Mammary microvascular endothelial cell (primary cell): ENCODE measurements around the gene HOPX. TPM values are rescaled to one million over a fixed set of nuclear protein-coding genes. Genes with fewer than 3 reads are reported as not detected.

Experiments used
- total RNA-seq: library from RNA; depleted of rRNA; stranded (reverse); fragments of >200 nt; gene quantifications from 2 replicates; pipeline ENCODE4 v1.2.3, GENCODE V29; 2015

The HOPX gene
- 25.9 and 27.2 TPM in 2 replicates for total RNA-seq

GRCh38 chr4:56681158-56681852 is at the start of gene HOPX:
HOPX (minus strand) TSS chr4:56681296; CDS start chr4:56657816, 23,480 bp downstream.

Other genes with a start within 250 kb of the HOPX start
- 11.0 and 12.1 TPM in 2 replicates for gene PPAT, start 245.7 kb downstream of the HOPX start, total RNA-seq
- 83.4 and 91.9 TPM in 2 replicates for gene PAICS, start 245.0 kb downstream of the HOPX start, total RNA-seq
- 57.8 and 67.5 TPM in 2 replicates for gene SRP72, start 213.7 kb downstream of the HOPX start, total RNA-seq
- 0.07 and 0.10 TPM in 2 replicates for gene ARL9, start 175.5 kb downstream of the HOPX start, total RNA-seq
- gene SPINK2, start 140.4 kb upstream of the HOPX start, total RNA-seq = not detected in 2 replicates
- 24.5 and 26.6 TPM in 2 replicates for gene REST, start 226.6 kb upstream of the HOPX start, total RNA-seq